Ishikawa (cell line): ENCODE results near the gene G2E3.

Source experiments
- CEBPB ChIP-seq: IDR thresholded peaks from 2 replicates; pipeline ENCODE4 v1.6.1; 2012
- CREB1 ChIP-seq: IDR thresholded peaks from 2 replicates; pipeline ENCODE4 v1.6.1; 2012; ENCODE audit warnings: low read depth
- EGR1 ChIP-seq: IDR thresholded peaks from 2 replicates; pipeline ENCODE4 v1.6.1; 2012
- EP300 ChIP-seq: IDR thresholded peaks from 2 replicates; pipeline ENCODE4 v1.6.1; 2012; ENCODE audit warnings: borderline replicate concordance
- FOXM1 ChIP-seq: IDR thresholded peaks from 2 replicates; pipeline ENCODE4 v1.6.1; 2012; ENCODE audit warnings: low read depth, borderline replicate concordance
- NFIC ChIP-seq: IDR thresholded peaks from 2 replicates; pipeline ENCODE4 v1.6.1; 2012
- RAD21 ChIP-seq: IDR thresholded peaks from 2 replicates; pipeline ENCODE4 v1.6.1; 2012; ENCODE audit warnings: low read depth
- TAF1 ChIP-seq: IDR thresholded peaks from 2 replicates; pipeline ENCODE4 v1.6.1; 2012; ENCODE audit warnings: low read depth, mild to moderate bottlenecking
- TCF12 ChIP-seq: IDR thresholded peaks from 2 replicates; pipeline ENCODE4 v1.6.1; 2012; ENCODE audit warnings: low read depth
- TEAD4 ChIP-seq: IDR thresholded peaks from 2 replicates; pipeline ENCODE4 v1.6.1; 2012
- YY1 ChIP-seq: IDR thresholded peaks from 2 replicates; pipeline ENCODE4 v1.6.1; 2012; ENCODE audit warnings: low read depth
- ZBTB7A ChIP-seq: IDR thresholded peaks from 2 replicates; pipeline ENCODE4 v1.6.1; 2012; ENCODE audit warnings: low read depth
- TF ChIP-seq, protein P1 (sequence below): IDR thresholded peaks from 2 replicates; pipeline ENCODE4 v1.6.1; 2012
- TF ChIP-seq, protein P2 (sequence below): IDR thresholded peaks from 2 replicates; pipeline ENCODE4 v1.6.1; 2012; ENCODE audit warnings: low read depth, mild to moderate bottlenecking
- TF ChIP-seq, protein P3 (sequence below): IDR thresholded peaks from 2 replicates; pipeline ENCODE4 v1.6.1; 2012

Gene G2E3

DNA sequence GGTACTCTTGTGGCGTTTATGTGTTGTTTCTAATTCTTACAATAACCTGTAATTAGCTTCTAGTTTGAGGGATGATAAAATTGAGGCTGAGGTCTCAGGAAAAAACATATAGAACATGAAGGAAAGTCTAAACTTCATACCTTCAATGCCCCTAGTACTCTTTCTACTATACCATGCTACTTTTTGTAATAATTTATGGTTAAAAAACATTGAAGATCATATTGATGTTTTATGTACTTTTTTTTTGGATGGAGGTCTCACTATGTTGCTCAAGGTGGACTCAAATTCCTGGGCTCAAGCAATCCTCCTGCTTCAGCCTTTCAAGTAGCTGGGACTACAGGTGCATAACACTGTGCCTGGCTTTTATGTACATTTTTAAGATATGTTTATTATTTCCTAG is 13.8 kb downstream of the G2E3 start:
- TF ChIP-seq TAF1, result no peak
- TF ChIP-seq, protein P1, sequence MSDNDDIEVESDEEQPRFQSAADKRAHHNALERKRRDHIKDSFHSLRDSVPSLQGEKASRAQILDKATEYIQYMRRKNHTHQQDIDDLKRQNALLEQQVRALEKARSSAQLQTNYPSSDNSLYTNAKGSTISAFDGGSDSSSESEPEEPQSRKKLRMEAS, result no peak
- no peak for TF ChIP-seq ZBTB7A
- TF ChIP-seq, protein P2, sequence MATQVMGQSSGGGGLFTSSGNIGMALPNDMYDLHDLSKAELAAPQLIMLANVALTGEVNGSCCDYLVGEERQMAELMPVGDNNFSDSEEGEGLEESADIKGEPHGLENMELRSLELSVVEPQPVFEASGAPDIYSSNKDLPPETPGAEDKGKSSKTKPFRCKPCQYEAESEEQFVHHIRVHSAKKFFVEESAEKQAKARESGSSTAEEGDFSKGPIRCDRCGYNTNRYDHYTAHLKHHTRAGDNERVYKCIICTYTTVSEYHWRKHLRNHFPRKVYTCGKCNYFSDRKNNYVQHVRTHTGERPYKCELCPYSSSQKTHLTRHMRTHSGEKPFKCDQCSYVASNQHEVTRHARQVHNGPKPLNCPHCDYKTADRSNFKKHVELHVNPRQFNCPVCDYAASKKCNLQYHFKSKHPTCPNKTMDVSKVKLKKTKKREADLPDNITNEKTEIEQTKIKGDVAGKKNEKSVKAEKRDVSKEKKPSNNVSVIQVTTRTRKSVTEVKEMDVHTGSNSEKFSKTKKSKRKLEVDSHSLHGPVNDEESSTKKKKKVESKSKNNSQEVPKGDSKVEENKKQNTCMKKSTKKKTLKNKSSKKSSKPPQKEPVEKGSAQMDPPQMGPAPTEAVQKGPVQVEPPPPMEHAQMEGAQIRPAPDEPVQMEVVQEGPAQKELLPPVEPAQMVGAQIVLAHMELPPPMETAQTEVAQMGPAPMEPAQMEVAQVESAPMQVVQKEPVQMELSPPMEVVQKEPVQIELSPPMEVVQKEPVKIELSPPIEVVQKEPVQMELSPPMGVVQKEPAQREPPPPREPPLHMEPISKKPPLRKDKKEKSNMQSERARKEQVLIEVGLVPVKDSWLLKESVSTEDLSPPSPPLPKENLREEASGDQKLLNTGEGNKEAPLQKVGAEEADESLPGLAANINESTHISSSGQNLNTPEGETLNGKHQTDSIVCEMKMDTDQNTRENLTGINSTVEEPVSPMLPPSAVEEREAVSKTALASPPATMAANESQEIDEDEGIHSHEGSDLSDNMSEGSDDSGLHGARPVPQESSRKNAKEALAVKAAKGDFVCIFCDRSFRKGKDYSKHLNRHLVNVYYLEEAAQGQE, result no peak
- no peak for TF ChIP-seq CEBPB
- no peak for TF ChIP-seq FOXM1
- TF ChIP-seq EGR1, result no peak
- no peak for TF ChIP-seq NFIC
- TF ChIP-seq RAD21, result no peak
- TF ChIP-seq YY1, result no peak
- TF ChIP-seq, protein P3, sequence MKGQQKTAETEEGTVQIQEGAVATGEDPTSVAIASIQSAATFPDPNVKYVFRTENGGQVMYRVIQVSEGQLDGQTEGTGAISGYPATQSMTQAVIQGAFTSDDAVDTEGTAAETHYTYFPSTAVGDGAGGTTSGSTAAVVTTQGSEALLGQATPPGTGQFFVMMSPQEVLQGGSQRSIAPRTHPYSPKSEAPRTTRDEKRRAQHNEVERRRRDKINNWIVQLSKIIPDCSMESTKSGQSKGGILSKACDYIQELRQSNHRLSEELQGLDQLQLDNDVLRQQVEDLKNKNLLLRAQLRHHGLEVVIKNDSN, result no peak
- no peak for TF ChIP-seq CREB1
- TF ChIP-seq TEAD4, result no peak
- no peak for TF ChIP-seq TCF12
- TF ChIP-seq EP300, result no peak

DNA sequence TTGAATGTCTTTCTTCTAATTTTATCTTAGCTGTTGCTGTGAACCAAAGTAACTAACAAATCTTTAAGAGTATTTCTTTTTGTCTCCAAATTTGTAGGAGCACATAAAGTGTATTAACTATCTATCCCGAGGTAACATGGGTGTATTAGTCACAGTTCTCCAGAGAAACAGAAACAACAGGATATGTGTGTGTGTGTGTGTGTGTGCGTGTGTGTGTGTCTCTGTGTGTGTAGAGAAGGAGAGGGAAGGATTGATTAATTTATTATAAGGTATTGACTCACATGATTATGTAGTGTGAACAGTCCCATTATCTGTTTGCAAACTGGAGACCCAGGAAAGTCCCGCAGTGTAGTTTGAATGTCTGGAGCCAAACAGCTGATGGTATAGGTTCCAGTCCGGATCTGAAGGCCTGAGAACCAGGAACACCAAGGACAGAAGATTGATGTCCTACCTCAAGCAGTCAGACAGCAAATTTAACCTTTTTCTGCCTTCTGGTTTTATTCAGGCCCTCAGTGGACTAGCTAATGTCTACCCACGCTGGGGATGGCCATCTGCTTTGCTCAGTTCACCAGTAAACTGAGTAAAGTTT is 14.4 kb downstream of the G2E3 start:
- TF ChIP-seq CEBPB (no peak), EGR1 (no peak), NFIC (no peak), CREB1 (no peak), EP300 (no peak), RAD21 (no peak), TEAD4 (no peak), TAF1 (no peak), FOXM1 (no peak), TCF12 (no peak), ZBTB7A (no peak)
- TF ChIP-seq, protein P3, result no peak
- TF ChIP-seq, protein P2, result no peak
- TF ChIP-seq, protein P1, result no peak

DNA sequence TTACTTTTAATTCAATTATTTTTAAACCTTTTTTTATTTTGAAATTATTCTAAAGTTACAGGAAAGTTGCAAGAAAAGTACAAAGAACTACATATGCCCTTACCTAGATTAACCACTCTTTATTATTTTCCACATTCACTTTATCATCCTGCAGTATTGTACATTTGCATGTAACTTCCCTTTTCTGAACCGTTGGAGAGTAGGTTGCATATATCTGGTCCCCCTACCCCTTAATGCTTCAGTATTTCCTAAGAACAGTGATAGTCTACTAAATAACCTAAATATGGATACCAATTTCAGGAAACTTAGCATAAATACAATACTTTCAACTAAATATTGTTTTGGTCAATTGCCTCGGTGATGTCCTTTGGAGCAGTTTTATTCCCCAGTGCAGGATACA is 15.0 kb downstream of the G2E3 start:
- TF ChIP-seq EGR1 (no peak), EP300 (no peak), FOXM1 (no peak), ZBTB7A (no peak), RAD21 (no peak), TEAD4 (no peak), YY1 (no peak), CREB1 (no peak), NFIC (no peak), CEBPB (no peak), TCF12 (no peak), TAF1 (no peak)
- TF ChIP-seq, protein P1, result no peak
- TF ChIP-seq, protein P2, result no peak
- TF ChIP-seq, protein P3, result no peak

DNA sequence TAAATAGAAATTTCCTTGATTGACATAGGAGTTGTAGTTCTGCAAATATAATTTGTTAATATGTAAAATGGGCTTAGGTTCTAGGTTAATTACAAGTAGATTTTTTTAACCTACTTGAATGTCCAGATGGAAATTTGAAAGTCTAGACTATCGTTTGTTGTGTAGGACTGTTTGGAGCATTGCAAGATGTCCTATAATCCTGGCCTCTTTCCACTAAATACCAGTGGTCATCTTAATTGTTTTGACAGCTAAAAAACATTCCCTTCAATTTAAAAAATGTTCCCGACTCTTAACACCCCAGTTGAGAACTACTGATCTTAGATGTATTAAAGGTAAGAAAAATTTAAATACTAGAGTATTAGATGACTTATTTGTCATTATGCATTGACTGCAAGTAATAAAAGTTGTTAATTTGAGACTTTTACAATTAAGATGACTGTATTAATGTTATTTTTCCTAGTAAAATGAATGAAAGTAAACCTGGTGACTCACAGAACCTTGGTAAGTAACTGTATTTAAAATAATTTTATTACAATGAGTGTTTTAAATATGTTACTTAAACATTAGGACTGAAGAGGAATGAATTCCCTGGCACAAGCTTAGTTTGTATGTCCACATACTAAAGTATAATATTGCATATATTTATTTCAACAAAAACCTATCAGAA is 21.8 kb downstream of the G2E3 start:
- no peak for TF ChIP-seq CEBPB
- TF ChIP-seq RAD21, result no peak
- no peak for TF ChIP-seq EP300
- TF ChIP-seq CREB1, result no peak
- TF ChIP-seq TAF1, result no peak
